Keratinocyte (primary cell): ENCODE results near the gene PPP2R5B. TPM values are rescaled to one million over a fixed set of nuclear protein-coding genes. Genes with fewer than 3 reads are reported as not detected.

Source experiments
- DNase-seq: peaks from one replicate; pipeline ENCODE4 v3.0.0-alpha.2; 2011; ENCODE audit warnings: low read depth, missing footprints, low spot score
- FAIRE-seq: peaks from 2 replicates; lab custom pipeline; 2011; peaks lifted over from hg19 to GRCh38; lab: Jason Lieb, UNC
- H2AFZ ChIP-seq: 2 replicates; pipeline ENCODE4 v1.6.0; 2012; ENCODE audit warnings: low read length, control low read depth, inconsistent platforms; ENCODE audit not compliant: control insufficient read depth
- H3K27ac ChIP-seq: 2 replicates; pipeline ENCODE4 v1.5.1; 2011; ENCODE audit warnings: low read length; ENCODE audit not compliant: control insufficient read depth, insufficient read depth
- H3K27me3 ChIP-seq: 3 replicates; pipeline ENCODE4 v1.6.0; 2011; ENCODE audit warnings: low read length; ENCODE audit not compliant: control insufficient read depth, insufficient read depth; ENCODE audit errors: extremely low read depth
- H3K36me3 ChIP-seq, 2 experiments: 2 replicates in 1 of 2; 3 replicates in 1 of 2; pipeline ENCODE4 v1.5.1; 2011; ENCODE audit warnings: low read length in 2 of 2, mild to moderate bottlenecking in 1 of 2; ENCODE audit not compliant: control insufficient read depth in 2 of 2, insufficient read depth in 2 of 2; ENCODE audit errors: extremely low read depth in 1 of 2
- H3K4me1 ChIP-seq: 3 replicates; pipeline ENCODE4 v1.5.1; 2011; ENCODE audit warnings: low read length; ENCODE audit not compliant: control insufficient read depth, insufficient read depth; ENCODE audit errors: extremely low read depth
- H3K4me2 ChIP-seq: 3 replicates; pipeline ENCODE4 v1.6.0; 2011; ENCODE audit warnings: low read depth, low read length; ENCODE audit not compliant: control insufficient read depth, insufficient read depth; ENCODE audit errors: extremely low read depth
- H3K4me3 ChIP-seq, 3 experiments: fragments of 200-600 bp in 1 of 3; sonication (generic) in 1 of 3; 2 replicates in 2 of 3; 3 replicates in 1 of 3; pipeline ENCODE4 v1.5.1; 2011 to 2016; ENCODE audit warnings: low read length in 3 of 3, mild to moderate bottlenecking in 3 of 3, control low read depth in 2 of 3, inconsistent platforms in 1 of 3, low read depth in 1 of 3, mixed read lengths in 1 of 3, mixed run types in 1 of 3, moderate library complexity in 1 of 3; ENCODE audit not compliant: control insufficient read depth in 2 of 3, insufficient read depth in 2 of 3; ENCODE audit errors: extremely low read depth in 1 of 3
- H3K79me2 ChIP-seq: 2 replicates; pipeline ENCODE4 v1.6.0; 2012; ENCODE audit warnings: low read length; ENCODE audit not compliant: control insufficient read depth, insufficient read depth
- H3K9ac ChIP-seq: 3 replicates; pipeline ENCODE4 v1.6.0; 2011; ENCODE audit warnings: low read length; ENCODE audit not compliant: control insufficient read depth, insufficient read depth; ENCODE audit errors: extremely low read depth
- H3K9me1 ChIP-seq: 3 replicates; pipeline ENCODE4 v1.6.0; 2011; ENCODE audit warnings: low read length; ENCODE audit not compliant: control insufficient read depth, insufficient read depth; ENCODE audit errors: extremely low read depth
- H3K9me3 ChIP-seq: 2 replicates; pipeline ENCODE4 v1.5.1; 2012; ENCODE audit warnings: low read depth, low read length; ENCODE audit not compliant: control insufficient read depth
- H4K20me1 ChIP-seq: 3 replicates; pipeline ENCODE4 v1.6.0; 2011; ENCODE audit warnings: low read length; ENCODE audit not compliant: control insufficient read depth, insufficient read depth; ENCODE audit errors: extremely low read depth
- EZH2 ChIP-seq: IDR thresholded peaks from one replicate; pipeline ENCODE4 v1.6.1; 2012; ENCODE audit warnings: inconsistent platforms, mild to moderate bottlenecking, low read length, moderate library complexity
- dilution Hi-C: fragments of 300-500 bp; cut with MboI; formaldehyde crosslinking; loops from one replicate; pipeline ENCODE4 v1.7.0; 2020; ENCODE audit warnings: low sequenced_read_pairs; ENCODE audit not compliant: extremely low pct_ligation_motif_present
- polyA plus RNA-seq, 5 experiments: library from polyadenylated mRNA; depleted of rRNA in 3 of 5; stranded (reverse) in 3 of 5; stranded (forward) in 1 of 5; unstranded in 1 of 5; fragments of >200 nt; gene quantifications; 1 replicate in 1 of 5; 2 replicates in 3 of 5; 3 replicates in 1 of 5; pipeline versions ENCODE4 v1.2.1 to v1.2.3, GENCODE V29; 2011 to 2012; ENCODE audit warnings: missing spikeins in 2 of 5, low read depth in 1 of 5, low replicate concordance in 1 of 5
- TF ChIP-seq, protein P1 (sequence below), 3 experiments: IDR thresholded peaks in 1 of 3; conservative IDR thresholded peaks in 1 of 3; optimal IDR thresholded peaks in 1 of 3; 2 replicates in 2 of 3; 3 replicates in 1 of 3; pipeline versions ENCODE3 to v1.5.1; 2011; ENCODE audit warnings: low read length in 3 of 3, mild to moderate bottlenecking in 3 of 3, moderate library complexity in 2 of 3, control low read depth in 1 of 3, inconsistent platforms in 1 of 3; ENCODE audit not compliant: insufficient read depth in 2 of 3; ENCODE audit errors: extremely low read depth in 1 of 3

Gene PPP2R5B
- polyA plus RNA-seq, 1 donor (not counting 4 experiments of a cell fraction or from before 2014, with no cell fraction given): 16.4 TPM

GRCh38 chr11:64963072-64963631, 38.7 kb downstream of the PPP2R5B start:
- peaks cover 17% of the 10 kb centered on the region for H3K4me1 ChIP-seq
- dilution Hi-C loops: no loop called here
- no peaks in the 10 kb centered on the region for H3K79me2 ChIP-seq
- H3K9me3 ChIP-seq: no peaks in the 10 kb centered on the region
- H3K4me2 ChIP-seq: no peak overlapping the region
- H3K4me3 ChIP-seq: no peak overlapping the region
- H3K27ac ChIP-seq: no peak overlapping the region
- no peak overlapping the region for H3K9ac ChIP-seq
- no peak overlapping the region for H2AFZ ChIP-seq
- no peak for FAIRE-seq
- no peaks in the 10 kb centered on the region for H4K20me1 ChIP-seq
- H3K9me1 ChIP-seq: no peaks in the 10 kb centered on the region
- DNase-seq: no peak
- no peaks in the 10 kb centered on the region for H3K36me3 ChIP-seq
- TF ChIP-seq, protein P1, sequence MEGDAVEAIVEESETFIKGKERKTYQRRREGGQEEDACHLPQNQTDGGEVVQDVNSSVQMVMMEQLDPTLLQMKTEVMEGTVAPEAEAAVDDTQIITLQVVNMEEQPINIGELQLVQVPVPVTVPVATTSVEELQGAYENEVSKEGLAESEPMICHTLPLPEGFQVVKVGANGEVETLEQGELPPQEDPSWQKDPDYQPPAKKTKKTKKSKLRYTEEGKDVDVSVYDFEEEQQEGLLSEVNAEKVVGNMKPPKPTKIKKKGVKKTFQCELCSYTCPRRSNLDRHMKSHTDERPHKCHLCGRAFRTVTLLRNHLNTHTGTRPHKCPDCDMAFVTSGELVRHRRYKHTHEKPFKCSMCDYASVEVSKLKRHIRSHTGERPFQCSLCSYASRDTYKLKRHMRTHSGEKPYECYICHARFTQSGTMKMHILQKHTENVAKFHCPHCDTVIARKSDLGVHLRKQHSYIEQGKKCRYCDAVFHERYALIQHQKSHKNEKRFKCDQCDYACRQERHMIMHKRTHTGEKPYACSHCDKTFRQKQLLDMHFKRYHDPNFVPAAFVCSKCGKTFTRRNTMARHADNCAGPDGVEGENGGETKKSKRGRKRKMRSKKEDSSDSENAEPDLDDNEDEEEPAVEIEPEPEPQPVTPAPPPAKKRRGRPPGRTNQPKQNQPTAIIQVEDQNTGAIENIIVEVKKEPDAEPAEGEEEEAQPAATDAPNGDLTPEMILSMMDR (optimal IDR thresholded peaks at IDR 0.05 in 1 of 3, IDR thresholded peaks at IDR 0.05 in 1 of 3, conservative IDR thresholded peaks at IDR 0.05 in 1 of 3; ENCODE audit: extremely low read depth in 1 of 3, insufficient read depth in 2 of 3, low read length in 3 of 3): no peak
- no peaks in the 10 kb centered on the region for H3K27me3 ChIP-seq

GRCh38 chr11:64967375-64967774, 42.9 kb downstream of the PPP2R5B start:
- Histone ChIP-seq H4K20me1 (no peaks in the 10 kb centered on the region), H3K27ac (no peak overlapping the region), H3K27me3 (no peaks in the 10 kb centered on the region), H2AFZ (no peak overlapping the region), H3K36me3 (no peaks in the 10 kb centered on the region), H3K4me1 (peaks cover 22% of the 10 kb centered on the region), H3K79me2 (no peaks in the 10 kb centered on the region), H3K4me2 (no peak overlapping the region), H3K9me3 (no peaks in the 10 kb centered on the region), H3K9me1 (no peaks in the 10 kb centered on the region), H3K9ac (no peak overlapping the region), H3K4me3 (no peak overlapping the region)
- dilution Hi-C loops: no loop called here
- no peak for TF ChIP-seq EZH2
- TF ChIP-seq, protein P1 (optimal IDR thresholded peaks at IDR 0.05 in 1 of 3, IDR thresholded peaks at IDR 0.05 in 1 of 3, conservative IDR thresholded peaks at IDR 0.05 in 1 of 3; ENCODE audit: extremely low read depth in 1 of 3, insufficient read depth in 2 of 3, low read length in 3 of 3): no peak
- FAIRE-seq (no peak), DNase-seq (no peak)
